Caco-2 (cell line): ENCODE data around the gene DDAH2. TPM values are rescaled to one million over a fixed set of nuclear protein-coding genes. Genes with fewer than 3 reads are reported as not detected.
A peak's percentile ranks its signal among the peaks of the same experiment; 100 is the strongest.

Source experiments
- BruUV-seq: library from RNA; stranded (reverse); fragments of 400-500 nt; replicated peaks from 2 replicates; lab custom pipeline; 2021; lab: Mats Ljungman, UMichigan
- CTCF ChIA-PET: fragments of 300-600 bp; sonication (Branson Sonifier 250); formaldehyde crosslinking; loops from one replicate; lab custom pipeline; 2022; ENCODE audit warnings: antibody characterized with exemption; lab: Charles Lee
- POLR2A ChIA-PET: fragments of 300-600 bp; sonication (Branson Sonifier 250); formaldehyde crosslinking; loops from one replicate; lab custom pipeline; 2022; ENCODE audit warnings: antibody characterized with exemption; lab: Charles Lee
- DNase-seq, 2 experiments: peaks; one replicate each; pipeline versions ENCODE4 v3.0.0 to v3.0.0-alpha.2; 2020 to 2022
- H3K27me3 ChIP-seq: replicated peaks from 2 replicates; pipeline ENCODE4 v1.6.0; 2011; ENCODE audit warnings: low read length; ENCODE audit not compliant: control insufficient read depth, insufficient read depth
- H3K36me3 ChIP-seq: 2 replicates; pipeline ENCODE4 v1.5.1; 2011; ENCODE audit warnings: low read length; ENCODE audit not compliant: control insufficient read depth, insufficient read depth
- H3K4me1 ChIP-seq: fragments of 250-450 bp; sonication (Bioruptor Pico); 2 replicates; pipeline ENCODE4 v1.5.1; 2020; ENCODE audit warnings: mild to moderate bottlenecking
- H3K4me3 ChIP-seq: 2 replicates; pipeline ENCODE4 v1.5.1; 2011; ENCODE audit warnings: low read depth, mild to moderate bottlenecking, control low read depth, low read length
- H3K9me3 ChIP-seq: fragments of 250-450 bp; sonication (Bioruptor Pico); 2 replicates; pipeline ENCODE4 v1.5.1; 2020; ENCODE audit warnings: mild to moderate bottlenecking, moderate library complexity
- H3K27ac Mint-ChIP-seq: one replicate; pipeline ENCODE4 v1.8.0; 2022; ENCODE audit warnings: mixed read lengths; ENCODE audit not compliant: unreplicated experiment
- H3K27me3 Mint-ChIP-seq: one replicate; pipeline ENCODE4 v1.8.0; 2022; ENCODE audit warnings: mixed read lengths; ENCODE audit not compliant: insufficient read depth, unreplicated experiment
- H3K36me3 Mint-ChIP-seq: one replicate; pipeline ENCODE4 v1.8.0; 2022; ENCODE audit warnings: mild to moderate bottlenecking, mixed read lengths; ENCODE audit not compliant: insufficient read depth, unreplicated experiment
- H3K4me1 Mint-ChIP-seq: one replicate; pipeline ENCODE4 v1.8.0; 2022; ENCODE audit warnings: low read depth, mixed read lengths; ENCODE audit not compliant: unreplicated experiment
- H3K4me3 Mint-ChIP-seq: one replicate; pipeline ENCODE4 v1.8.0; 2022; ENCODE audit warnings: mild to moderate bottlenecking, moderate library complexity, mixed read lengths; ENCODE audit not compliant: unreplicated experiment
- H3K9me3 Mint-ChIP-seq: one replicate; pipeline ENCODE4 v1.8.0; 2022; ENCODE audit warnings: mixed read lengths; ENCODE audit not compliant: unreplicated experiment
- CTCF ChIP-seq, 2 experiments: fragments of 200-600 bp in 1 of 2; IDR thresholded peaks; 1 replicate in 1 of 2; 2 replicates in 1 of 2; pipeline versions ENCODE4 v1.5.1 to v1.8.0; 2011 to 2022; ENCODE audit warnings: antibody characterized with exemption in 1 of 2, control low read depth in 1 of 2, inconsistent platforms in 1 of 2, low read depth in 1 of 2, low read length in 1 of 2, mild to moderate bottlenecking in 1 of 2, moderate library complexity in 1 of 2; ENCODE audit not compliant: insufficient read depth in 1 of 2, severe bottlenecking in 1 of 2, unreplicated experiment in 1 of 2
- intact Hi-C: fragments of 100-400 bp; cut with micrococcal nuclease; formaldehyde crosslinking; loops from one replicate; pipeline ENCODE4 v1.10.0; 2022; ENCODE audit not compliant: unreplicated experiment
- total RNA-seq: library from RNA; stranded (reverse); gene quantifications from 2 replicates; pipeline ENCODE4 v1.2.3, GENCODE V29; 2022

DDAH2 gene
- total RNA-seq, 1 experiment from 2014 or later = 82.4 TPM

- peak overlapping the region; percentile 4 for H3K4me3 Mint-ChIP-seq
- no peaks in the 10 kb centered on the region for H3K9me3 Mint-ChIP-seq
- no peak overlapping the region for H3K4me3 ChIP-seq
- H3K4me1 Mint-ChIP-seq = peaks cover 10% of the 10 kb centered on the region
- peak; percentile 61 to 67 for DNase-seq
- peak overlapping the region; percentile 29 for H3K27ac Mint-ChIP-seq
- no peaks in the 10 kb centered on the region for H3K27me3 Mint-ChIP-seq
- no TSS peak for BruUV-seq
- TF ChIP-seq CTCF (IDR thresholded peaks at IDR 0.05; ENCODE audit: insufficient read depth in 1 of 2, low read depth in 1 of 2, low read length in 1 of 2, severe bottlenecking in 1 of 2, unreplicated experiment in 1 of 2) = no peak
- CTCF ChIA-PET = interaction anchor here (0.6 to 0.8 kb wide), 3 partner anchors 25 to 83 kb away, joined by 3 to 6 read pairs (median 3); partner anchors contain the start of genes ABHD16A and LY6G5C
- H3K9me3 ChIP-seq = no peaks in the 10 kb centered on the region
- intact Hi-C loops = loop anchor here (1.0 to 2.0 kb wide), 2 partner anchors 25 to 34 kb away; partner anchors contain the start of gene DDAH2
- H3K27me3 ChIP-seq = no peaks in the 10 kb centered on the region
- POLR2A ChIA-PET = no interaction called here
- peaks cover 18% of the 10 kb centered on the region for H3K36me3 Mint-ChIP-seq
- peaks cover 9% of the 10 kb centered on the region for H3K4me1 ChIP-seq
- H3K36me3 ChIP-seq = 0 out of 2 replicates have a peak, but pooled peaks cover 1% of the 10 kb centered on the region
These were observed 34.5 kb upstream of the DDAH2 start for GRCh38 chr6:31763619-31763940.

- BruUV-seq = no TSS peak
- Mint-ChIP-seq H3K9me3 (no peaks in the 10 kb centered on the region), H3K27ac (peak overlapping the region; percentile 29), H3K4me3 (peak overlapping the region; percentile 4), H3K27me3 (no peaks in the 10 kb centered on the region), H3K4me1 (peaks cover 10% of the 10 kb centered on the region), H3K36me3 (peaks cover 22% of the 10 kb centered on the region)
- Histone ChIP-seq H3K4me3 (no peak overlapping the region), H3K4me1 (peaks cover 9% of the 10 kb centered on the region), H3K9me3 (no peaks in the 10 kb centered on the region), H3K27me3 (no peaks in the 10 kb centered on the region), H3K36me3 (0 out of 2 replicates have a peak, but pooled peaks cover 1% of the 10 kb centered on the region)
- ChIA-PET POLR2A (interaction anchor here (0.6 to 0.9 kb wide), 2 partner anchors 24 to 33 kb away, joined by 3 to 14 read pairs; no protein-coding TSS in a partner anchor), CTCF (interaction anchor here (0.6 to 0.8 kb wide), 2 partner anchors 60 to 82 kb away, joined by 3 to 6 read pairs; partner anchors contain the start of genes ABHD16A and LY6G5C)
- DNase-seq = no peak
- TF ChIP-seq CTCF (IDR thresholded peaks at IDR 0.05; ENCODE audit: insufficient read depth in 1 of 2, low read depth in 1 of 2, low read length in 1 of 2, severe bottlenecking in 1 of 2, unreplicated experiment in 1 of 2) = no peak
- intact Hi-C loops = loop anchor here (1.0 to 2.0 kb wide), 2 partner anchors 24 to 34 kb away; partner anchors contain the start of gene DDAH2
These were observed 33.9 kb upstream of the DDAH2 start for GRCh38 chr6:31762878-31763618.

- no peak for TF ChIP-seq CTCF (IDR thresholded peaks at IDR 0.05; ENCODE audit: insufficient read depth in 1 of 2, low read depth in 1 of 2, low read length in 1 of 2, severe bottlenecking in 1 of 2, unreplicated experiment in 1 of 2)
- H3K9me3 ChIP-seq = no peaks in the 10 kb centered on the region
- H3K27ac Mint-ChIP-seq = peak within 1 kb of the TSS; percentile 29
- DNase-seq = no peak
- peaks cover 10% of the 10 kb centered on the region for H3K4me1 Mint-ChIP-seq
- no peaks in the 10 kb centered on the region for H3K27me3 Mint-ChIP-seq
- H3K36me3 Mint-ChIP-seq = peaks cover 29% of the 10 kb centered on the region
- no peaks in the 10 kb centered on the region for H3K27me3 ChIP-seq
- BruUV-seq = TSS peak; percentile 10
- no peak within 1 kb of the TSS for H3K4me3 ChIP-seq
- H3K4me1 ChIP-seq = peaks cover 7% of the 10 kb centered on the region
- H3K4me3 Mint-ChIP-seq = peak within 1 kb of the TSS; percentile 4
- CTCF ChIA-PET = no interaction called here
- H3K9me3 Mint-ChIP-seq = no peaks in the 10 kb centered on the region
- H3K36me3 ChIP-seq = 0 out of 2 replicates have a peak, but pooled peaks cover 1% of the 10 kb centered on the region
- POLR2A ChIA-PET = interaction anchor here (0.9 kb wide), 1 partner anchor 33 kb away, joined by 3 read pairs; no protein-coding TSS in a partner anchor
- intact Hi-C loops = loop anchor here (2.0 kb wide), 1 partner anchor 24 kb away; no protein-coding TSS in a partner anchor
These were observed 33.3 kb upstream of the DDAH2 start, which contains the start of gene SAPCD1 for GRCh38 chr6:31762356-31762755. TSS of gene SAPCD1 (plus strand) at chr6:31762656. CDS start at chr6:31763055, 399 bp downstream.
